Activated CD8-positive, alpha-beta T cell treated with anti-CD3 and anti-CD28 coated beads, Interleukin-2, amount 10 ng/mL, durations not matched to agents 7 days and 5 days (primary cell): ENCODE measurements around the gene ENDOV. TPM values are rescaled to one million over a fixed set of nuclear protein-coding genes. Genes with fewer than 3 reads are reported as not detected.

Experiments used
- ATAC-seq: fragments of 150-1000 bp; cut with Tn5 transposase; one replicate; pipeline ENCODE4 v1.10.0; 2021; ENCODE audit warnings: moderate library complexity
- CTCF ChIA-PET: fragments of 350-600 bp; sonication (Branson Sonifier 250); formaldehyde crosslinking; loops from one replicate; lab custom pipeline; 2021; ENCODE audit warnings: antibody characterized with exemption; lab: Charles Lee
- POLR2A ChIA-PET: fragments of 350-600 bp; sonication (Branson Sonifier 250); formaldehyde crosslinking; loops from one replicate; lab custom pipeline; 2021; ENCODE audit warnings: antibody characterized with exemption; lab: Charles Lee
- DNase-seq: peaks from one replicate; pipeline ENCODE4 v3.0.0-alpha.2; 2020
- H3K27ac Mint-ChIP-seq: one replicate; pipeline ENCODE4 v1.8.0; 2021; ENCODE audit warnings: mild to moderate bottlenecking, mixed read lengths
- H3K27me3 Mint-ChIP-seq: one replicate; pipeline ENCODE4 v1.8.0; 2021; ENCODE audit warnings: low read depth, mixed read lengths
- H3K36me3 Mint-ChIP-seq: one replicate; pipeline ENCODE4 v1.8.0; 2021; ENCODE audit warnings: low read depth, mixed read lengths
- H3K4me1 Mint-ChIP-seq: one replicate; pipeline ENCODE4 v1.8.0; 2021; ENCODE audit warnings: low read depth, mixed read lengths
- H3K4me3 Mint-ChIP-seq: one replicate; pipeline ENCODE4 v1.8.0; 2021; ENCODE audit warnings: mild to moderate bottlenecking, mixed read lengths
- H3K9me3 Mint-ChIP-seq: one replicate; pipeline ENCODE4 v1.8.0; 2022; ENCODE audit warnings: mixed read lengths; ENCODE audit not compliant: insufficient read depth
- total RNA-seq, 2 experiments: library from RNA; stranded (reverse); gene quantifications; one replicate each; pipeline ENCODE4 v1.2.3, GENCODE V29; 2021

ENDOV gene
- total RNA-seq, 2 experiments from 2014 or later = 15.7 to 18.7 TPM

- H3K4me3 Mint-ChIP-seq = no peak overlapping the region
- H3K4me1 Mint-ChIP-seq = peaks cover 27% of the 10 kb centered on the region
- no peaks in the 10 kb centered on the region for H3K9me3 Mint-ChIP-seq
- ChIA-PET POLR2A (interaction anchor here (0.6 to 1.0 kb wide), 2 partner anchors 118 to 303 kb away, joined by 3 to 4 read pairs; partner anchors contain the start of gene RPTOR), CTCF (interaction anchor here (0.6 to 2.6 kb wide), 35 partner anchors 10 to 593 kb away, joined by 3 to 18 read pairs (median 4); partner anchors contain the start of genes GAA and RPTOR)
- no peak for DNase-seq
- H3K36me3 Mint-ChIP-seq = no peaks in the 10 kb centered on the region
- no peaks in the 10 kb centered on the region for H3K27me3 Mint-ChIP-seq
- no peak for ATAC-seq
- H3K27ac Mint-ChIP-seq = no peak overlapping the region
Measured at GRCh38 chr17:80427366-80428282, 12.7 kb downstream of the ENDOV start.

GRCh38 chr17:80428363-80428762, 13.4 kb downstream of the ENDOV start:
- Mint-ChIP-seq H3K36me3 (no peaks in the 10 kb centered on the region), H3K27me3 (no peaks in the 10 kb centered on the region), H3K4me3 (no peak overlapping the region), H3K9me3 (no peaks in the 10 kb centered on the region), H3K27ac (no peak overlapping the region), H3K4me1 (peaks cover 27% of the 10 kb centered on the region)
- DNase-seq (no peak), ATAC-seq (no peak)
- POLR2A ChIA-PET = no interaction called here
- CTCF ChIA-PET = interaction anchor here (1.7 to 2.6 kb wide), 6 partner anchors 27 to 542 kb away, joined by 6 to 18 read pairs (median 11); partner anchors contain the start of gene GAA

GRCh38 chr17:80428796-80429195, 13.8 kb downstream of the ENDOV start:
- H3K36me3 Mint-ChIP-seq = no peaks in the 10 kb centered on the region
- peaks cover 25% of the 10 kb centered on the region for H3K4me1 Mint-ChIP-seq
- no peaks in the 10 kb centered on the region for H3K27me3 Mint-ChIP-seq
- no peak for DNase-seq
- ChIA-PET CTCF (interaction anchor here (2.0 to 2.6 kb wide), 2 partner anchors 147 to 541 kb away, joined by 14 to 18 read pairs; no protein-coding TSS in a partner anchor), POLR2A (no interaction called here)
- H3K4me3 Mint-ChIP-seq = no peak overlapping the region
- ATAC-seq = no peak
- H3K9me3 Mint-ChIP-seq = no peaks in the 10 kb centered on the region
- H3K27ac Mint-ChIP-seq = no peak overlapping the region

- Mint-ChIP-seq H3K4me1 (peaks cover 19% of the 10 kb centered on the region), H3K27ac (no peak overlapping the region), H3K9me3 (no peaks in the 10 kb centered on the region), H3K27me3 (no peaks in the 10 kb centered on the region), H3K4me3 (no peak overlapping the region), H3K36me3 (no peaks in the 10 kb centered on the region)
- CTCF ChIA-PET = no interaction called here
- POLR2A ChIA-PET = no interaction called here
- ATAC-seq (no peak), DNase-seq (no peak)
Measured at GRCh38 chr17:80429356-80430275, 14.6 kb downstream of the ENDOV start.

- ATAC-seq (no peak), DNase-seq (no peak)
- Mint-ChIP-seq H3K27me3 (no peaks in the 10 kb centered on the region), H3K9me3 (no peaks in the 10 kb centered on the region), H3K27ac (no peak overlapping the region), H3K36me3 (no peaks in the 10 kb centered on the region), H3K4me3 (no peak overlapping the region), H3K4me1 (peaks cover 12% of the 10 kb centered on the region)
- ChIA-PET POLR2A (no interaction called here), CTCF (no interaction called here)
Measured at GRCh38 chr17:80430446-80431245, 15.7 kb downstream of the ENDOV start.

- ChIA-PET POLR2A (no interaction called here), CTCF (interaction anchor here (1.6 kb wide), 1 partner anchor 144 kb away, joined by 3 read pairs; no protein-coding TSS in a partner anchor)
- Mint-ChIP-seq H3K9me3 (no peaks in the 10 kb centered on the region), H3K4me3 (no peak overlapping the region), H3K27ac (no peak overlapping the region), H3K27me3 (no peaks in the 10 kb centered on the region), H3K4me1 (peaks cover 5% of the 10 kb centered on the region), H3K36me3 (no peaks in the 10 kb centered on the region)
- ATAC-seq (no peak), DNase-seq (no peak)
Measured at GRCh38 chr17:80431246-80432195, 16.6 kb downstream of the ENDOV start.

GRCh38 chr17:80432350-80432955, 17.5 kb downstream of the ENDOV start:
- ChIA-PET POLR2A (no interaction called here), CTCF (interaction anchor here (1.6 kb wide), 1 partner anchor 143 kb away, joined by 3 read pairs; no protein-coding TSS in a partner anchor)
- Mint-ChIP-seq H3K4me1 (no peaks in the 10 kb centered on the region), H3K9me3 (no peaks in the 10 kb centered on the region), H3K27ac (no peak overlapping the region), H3K27me3 (no peaks in the 10 kb centered on the region), H3K4me3 (no peak overlapping the region), H3K36me3 (no peaks in the 10 kb centered on the region)
- ATAC-seq (no peak), DNase-seq (no peak)

- H3K27me3 Mint-ChIP-seq = no peaks in the 10 kb centered on the region
- ChIA-PET POLR2A (interaction anchor here (0.7 kb wide), 1 partner anchor 348 kb away, joined by 3 read pairs; no protein-coding TSS in a partner anchor), CTCF (interaction anchor here (1.6 kb wide), 1 partner anchor 143 kb away, joined by 3 read pairs; no protein-coding TSS in a partner anchor)
- no peak overlapping the region for H3K4me3 Mint-ChIP-seq
- DNase-seq (no peak), ATAC-seq (no peak)
- H3K36me3 Mint-ChIP-seq = no peaks in the 10 kb centered on the region
- H3K27ac Mint-ChIP-seq = no peak overlapping the region
- no peaks in the 10 kb centered on the region for H3K9me3 Mint-ChIP-seq
- H3K4me1 Mint-ChIP-seq = no peaks in the 10 kb centered on the region
Measured at GRCh38 chr17:80432961-80433550, 18.1 kb downstream of the ENDOV start.

GRCh38 chr17:80433916-80434666, 19.1 kb downstream of the ENDOV start:
- ChIA-PET POLR2A (interaction anchor here (0.7 kb wide), 1 partner anchor 347 kb away, joined by 3 read pairs; no protein-coding TSS in a partner anchor), CTCF (no interaction called here)
- Mint-ChIP-seq H3K36me3 (no peaks in the 10 kb centered on the region), H3K27me3 (no peaks in the 10 kb centered on the region), H3K4me3 (no peak overlapping the region), H3K9me3 (no peaks in the 10 kb centered on the region), H3K27ac (no peak overlapping the region), H3K4me1 (no peaks in the 10 kb centered on the region)
- DNase-seq (no peak), ATAC-seq (no peak)
